ENCODE results near the gene FAM20C. TPM values are rescaled to one million over a fixed set of nuclear protein-coding genes. Genes with fewer than 3 reads are reported as not detected.

Gene FAM20C
- total and polyA plus RNA-seq, 7 experiments from 2014 or later = 0.22 to 27.0 (median 4.6) TPM; not detected in 2

- Mint-ChIP-seq H3K36me3 (no peaks in the 10 kb centered on the region), H3K27me3 (peaks cover 2 to 36% (median 24%) of the 10 kb centered on the region in 5 donors), H3K9me3 (peaks cover 0 to 5% (median 0%) of the 10 kb centered on the region in 11 donors), H3K4me1 (no peaks in the 10 kb centered on the region), H3K4me3 (no peak overlapping the region), H3K27ac (no peak overlapping the region)
- no peaks in the 10 kb centered on the region for H3K27me3 ChIP-seq (ENCODE audit: control insufficient read depth in 2 of 2, insufficient read depth in 2 of 2, low read length in 2 of 2)
- no peaks in the 10 kb centered on the region for H3K9me3 ChIP-seq (ENCODE audit: control insufficient read depth in 2 of 3, low read length in 3 of 3)
- no peaks in the 10 kb centered on the region for H3K4me1 ChIP-seq (ENCODE audit: control insufficient read depth in 2 of 2, insufficient read depth in 2 of 2, low read length in 2 of 2)
- DNase-seq (no peak), ATAC-seq (no peak)
- POLR2A ChIA-PET = no interaction called here
- intact Hi-C loops (cut with micrococcal nuclease) = no loop called here
- H3K4me3 ChIP-seq (ENCODE audit: low read length) = no peak overlapping the region
- H3K27ac ChIP-seq (ENCODE audit: low read depth, low read length) = no peak overlapping the region
- no peaks in the 10 kb centered on the region for H3K36me3 ChIP-seq (ENCODE audit: control insufficient read depth in 2 of 3, insufficient read depth in 3 of 3, low read length in 3 of 3)
- CTCF ChIA-PET = no interaction called here
These were observed 90.2 kb downstream of the FAM20C start for GRCh38 chr7:282621-283020.

DNA sequence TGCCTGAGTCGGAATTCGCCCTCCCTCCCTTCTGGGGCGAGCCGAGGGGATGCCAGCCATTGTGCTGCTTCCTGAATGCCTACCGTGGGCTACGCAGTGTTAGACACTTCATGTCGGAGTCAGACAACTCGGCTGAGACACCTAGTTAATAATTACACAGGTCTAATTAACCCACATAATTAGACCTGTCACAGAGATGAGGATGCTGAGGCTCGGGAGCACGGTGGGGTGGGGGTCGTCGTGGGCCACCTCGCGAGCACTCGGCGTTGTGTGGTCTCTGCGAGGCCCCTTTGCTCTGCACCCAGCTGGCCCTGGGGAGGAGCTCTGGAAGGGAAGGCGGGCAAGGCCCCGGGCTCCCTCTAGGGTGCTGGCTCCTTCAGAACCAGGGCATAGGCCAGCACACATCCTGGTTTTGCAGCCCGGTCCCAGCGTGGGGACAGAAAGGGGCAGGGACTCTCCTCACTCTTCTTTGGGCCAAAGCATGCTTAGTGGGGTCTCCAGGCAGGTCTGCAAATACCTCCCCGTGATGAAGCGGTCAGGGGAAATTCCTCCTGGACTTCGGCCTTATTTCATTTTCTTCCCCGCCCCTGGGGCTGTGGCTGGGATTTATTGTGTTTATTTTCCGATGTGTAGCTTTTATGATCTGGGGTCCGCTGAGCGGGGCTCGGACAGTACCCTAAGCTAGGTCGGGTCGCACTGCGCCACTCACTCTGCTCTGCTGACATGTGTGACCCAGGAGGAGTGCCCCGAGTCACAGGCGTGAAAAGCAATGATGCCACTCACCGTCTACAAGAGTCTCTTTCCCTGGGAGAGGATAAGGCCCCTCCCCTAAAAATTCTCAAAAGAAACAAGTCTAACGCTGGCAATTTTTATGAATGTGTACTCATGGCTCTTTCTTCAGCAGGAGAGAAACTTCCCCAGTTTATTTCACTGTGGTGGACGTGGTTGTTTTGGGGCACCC, 92.7 kb downstream of the FAM20C start:
- intact Hi-C loops (cut with micrococcal nuclease) = no loop called here
- ChIA-PET CTCF (no interaction called here), POLR2A (no interaction called here)
- DNase-seq (no peak), ATAC-seq (no peak)
- no peak overlapping the region for H3K27ac Mint-ChIP-seq
- H3K9me3 Mint-ChIP-seq = peaks cover 0 to 4% (median 0%) of the 10 kb centered on the region in 11 donors
- no peak overlapping the region for H3K27ac ChIP-seq (ENCODE audit: low read depth, low read length)
- H3K4me1 ChIP-seq (ENCODE audit: control insufficient read depth in 2 of 2, insufficient read depth in 2 of 2, low read length in 2 of 2) = no peaks in the 10 kb centered on the region
- H3K4me3 Mint-ChIP-seq = no peak overlapping the region
- H3K36me3 Mint-ChIP-seq = no peaks in the 10 kb centered on the region
- H3K4me3 ChIP-seq (ENCODE audit: low read length) = no peak overlapping the region
- no peaks in the 10 kb centered on the region for H3K27me3 ChIP-seq (ENCODE audit: control insufficient read depth in 2 of 2, insufficient read depth in 2 of 2, low read length in 2 of 2)
- H3K27me3 Mint-ChIP-seq = peaks cover 9 to 44% (median 36%) of the 10 kb centered on the region in 5 donors
- no peaks in the 10 kb centered on the region for H3K9me3 ChIP-seq (ENCODE audit: control insufficient read depth in 2 of 3, low read length in 3 of 3)
- H3K36me3 ChIP-seq (ENCODE audit: control insufficient read depth in 2 of 3, insufficient read depth in 3 of 3, low read length in 3 of 3) = no peaks in the 10 kb centered on the region
- no peaks in the 10 kb centered on the region for H3K4me1 Mint-ChIP-seq

DNA sequence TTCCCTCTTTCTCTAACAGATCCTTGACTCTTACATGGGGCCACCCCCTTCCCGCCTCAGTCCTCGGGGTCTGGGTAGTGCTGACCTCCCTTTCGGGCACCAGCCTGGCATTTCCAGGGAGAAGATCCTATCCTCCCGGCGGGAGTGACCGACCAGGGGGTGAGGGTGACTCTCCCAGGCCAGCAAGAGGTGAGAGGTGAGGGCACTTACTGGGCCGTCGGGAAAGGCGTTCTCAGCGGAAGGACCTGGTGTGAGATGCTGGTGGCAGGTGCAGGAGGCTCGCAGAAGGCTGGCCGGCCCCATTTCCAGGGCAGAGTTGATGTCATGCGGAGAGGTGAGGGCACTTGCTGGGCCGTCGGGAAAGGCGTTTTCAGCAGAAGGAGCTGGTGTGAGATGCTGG, 93.4 kb downstream of the FAM20C start:
- Histone ChIP-seq H3K36me3 (ENCODE audit: control insufficient read depth in 2 of 3, insufficient read depth in 3 of 3, low read length in 3 of 3) (no peaks in the 10 kb centered on the region), H3K4me3 (ENCODE audit: low read length) (no peak overlapping the region), H3K27ac (ENCODE audit: low read depth, low read length) (no peak overlapping the region), H3K9me3 (ENCODE audit: control insufficient read depth in 2 of 3, low read length in 3 of 3) (no peaks in the 10 kb centered on the region), H3K4me1 (ENCODE audit: control insufficient read depth in 2 of 2, insufficient read depth in 2 of 2, low read length in 2 of 2) (no peaks in the 10 kb centered on the region), H3K27me3 (ENCODE audit: control insufficient read depth in 2 of 2, insufficient read depth in 2 of 2, low read length in 2 of 2) (no peaks in the 10 kb centered on the region)
- intact Hi-C loops (cut with micrococcal nuclease) = no loop called here
- peak in 1 of 9 donors; percentile 2 for DNase-seq
- Mint-ChIP-seq H3K27ac (no peak overlapping the region), H3K27me3 (peaks cover 12 to 40% (median 32%) of the 10 kb centered on the region in 5 donors), H3K36me3 (no peaks in the 10 kb centered on the region), H3K4me1 (no peaks in the 10 kb centered on the region), H3K9me3 (peaks cover 0 to 4% (median 0%) of the 10 kb centered on the region in 11 donors), H3K4me3 (no peak overlapping the region)
- ATAC-seq = no peak
- CTCF ChIA-PET = no interaction called here
- POLR2A ChIA-PET = no interaction called here

GRCh38 chr7:286266-286665, 93.9 kb downstream of the FAM20C start:
- ATAC-seq = no peak
- Histone ChIP-seq H3K9me3 (ENCODE audit: control insufficient read depth in 2 of 3, low read length in 3 of 3) (no peaks in the 10 kb centered on the region), H3K4me1 (ENCODE audit: control insufficient read depth in 2 of 2, insufficient read depth in 2 of 2, low read length in 2 of 2) (no peaks in the 10 kb centered on the region), H3K36me3 (ENCODE audit: control insufficient read depth in 2 of 3, insufficient read depth in 3 of 3, low read length in 3 of 3) (no peaks in the 10 kb centered on the region), H3K4me3 (ENCODE audit: low read length) (no peak overlapping the region), H3K27me3 (ENCODE audit: control insufficient read depth in 2 of 2, insufficient read depth in 2 of 2, low read length in 2 of 2) (no peaks in the 10 kb centered on the region), H3K27ac (ENCODE audit: low read depth, low read length) (no peak overlapping the region)
- H3K4me1 Mint-ChIP-seq = no peaks in the 10 kb centered on the region
- H3K9me3 Mint-ChIP-seq = peaks cover 0 to 2% (median 0%) of the 10 kb centered on the region in 11 donors
- H3K4me3 Mint-ChIP-seq = no peak overlapping the region
- peak in 1 of 9 donors; percentile 8 for DNase-seq
- ChIA-PET CTCF (no interaction called here), POLR2A (no interaction called here)
- intact Hi-C loops (cut with micrococcal nuclease) = no loop called here
- H3K27ac Mint-ChIP-seq = no peak overlapping the region
- no peaks in the 10 kb centered on the region for H3K36me3 Mint-ChIP-seq
- peaks cover 13 to 39% (median 27%) of the 10 kb centered on the region in 5 donors for H3K27me3 Mint-ChIP-seq

DNA sequence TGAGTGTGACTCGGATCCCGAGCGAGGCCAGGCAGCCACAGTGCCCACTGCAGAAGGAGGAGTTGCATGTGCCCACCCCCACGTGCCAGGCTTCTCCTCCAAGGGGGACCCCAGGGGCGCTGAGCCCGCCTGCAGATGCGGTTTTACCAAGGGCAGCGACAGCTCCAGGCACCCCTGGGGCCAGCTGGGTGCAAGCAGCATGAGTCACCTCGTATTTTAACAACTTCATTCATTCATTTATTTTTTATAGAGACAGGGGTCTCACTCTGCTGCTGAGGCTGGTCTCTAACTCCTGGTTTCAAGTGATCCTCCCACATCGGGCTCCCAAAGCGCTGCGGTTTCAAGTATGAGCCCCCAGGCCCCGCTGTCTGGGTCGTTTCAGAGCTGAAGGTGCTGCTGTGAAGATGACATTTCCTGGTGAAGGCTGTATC, 96.3 kb downstream of the FAM20C start:
- Mint-ChIP-seq H3K27ac (no peak overlapping the region), H3K27me3 (peaks cover 32 to 61% (median 36%) of the 10 kb centered on the region in 5 donors), H3K9me3 (no peaks in the 10 kb centered on the region), H3K4me1 (no peaks in the 10 kb centered on the region), H3K36me3 (no peaks in the 10 kb centered on the region), H3K4me3 (peak overlapping the region in 1 of 10 donors; percentile 7)
- intact Hi-C loops (cut with micrococcal nuclease) = no loop called here
- Histone ChIP-seq H3K27me3 (ENCODE audit: control insufficient read depth in 2 of 2, insufficient read depth in 2 of 2, low read length in 2 of 2) (peaks cover 0 to 3% of the 10 kb centered on the region in 2 donors), H3K27ac (ENCODE audit: low read depth, low read length) (no peak overlapping the region), H3K4me3 (ENCODE audit: low read length) (no peak overlapping the region), H3K4me1 (ENCODE audit: control insufficient read depth in 2 of 2, insufficient read depth in 2 of 2, low read length in 2 of 2) (no peaks in the 10 kb centered on the region), H3K9me3 (ENCODE audit: control insufficient read depth in 2 of 3, low read length in 3 of 3) (no peaks in the 10 kb centered on the region), H3K36me3 (ENCODE audit: control insufficient read depth in 2 of 3, insufficient read depth in 3 of 3, low read length in 3 of 3) (no peaks in the 10 kb centered on the region)
- ChIA-PET POLR2A (no interaction called here), CTCF (no interaction called here)
- ATAC-seq (no peak), DNase-seq (no peak)

DNA sequence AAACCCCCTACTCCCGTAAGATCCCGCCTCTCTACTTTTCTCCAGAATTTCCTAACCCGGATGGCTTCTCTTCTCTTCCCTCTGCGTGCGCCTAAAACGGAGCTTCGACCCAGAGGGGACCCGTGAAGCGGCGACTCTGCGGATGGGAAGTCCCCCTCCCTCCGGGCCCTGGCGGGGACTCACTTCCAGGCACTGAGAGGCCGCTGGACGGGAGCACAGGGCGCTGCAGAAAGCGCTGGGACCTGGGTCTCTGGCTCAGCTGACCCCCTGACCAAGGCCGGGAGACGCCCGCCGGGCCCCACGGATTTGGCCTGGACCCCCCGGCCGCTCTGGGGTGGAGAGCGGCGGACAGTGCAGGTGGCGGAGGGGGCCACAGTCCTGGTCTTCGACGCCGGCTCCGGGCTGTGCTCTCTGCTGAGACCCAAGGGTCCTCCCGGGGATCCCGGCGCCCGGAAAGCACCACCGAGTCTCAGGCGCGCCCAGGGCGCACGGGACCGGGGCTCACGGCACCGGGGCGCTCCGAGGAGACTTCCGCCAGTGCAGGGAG, 96.9 kb downstream of the FAM20C start:
- H3K4me3 Mint-ChIP-seq = peak overlapping the region in 1 of 10 donors; percentile 7
- CTCF ChIA-PET = no interaction called here
- Histone ChIP-seq H3K9me3 (ENCODE audit: control insufficient read depth in 2 of 3, low read length in 3 of 3) (no peaks in the 10 kb centered on the region), H3K4me3 (ENCODE audit: low read length) (no peak overlapping the region), H3K27me3 (ENCODE audit: control insufficient read depth in 2 of 2, insufficient read depth in 2 of 2, low read length in 2 of 2) (peaks cover 0 to 3% of the 10 kb centered on the region in 2 donors), H3K27ac (ENCODE audit: low read depth, low read length) (no peak overlapping the region), H3K4me1 (ENCODE audit: control insufficient read depth in 2 of 2, insufficient read depth in 2 of 2, low read length in 2 of 2) (no peaks in the 10 kb centered on the region), H3K36me3 (ENCODE audit: control insufficient read depth in 2 of 3, insufficient read depth in 3 of 3, low read length in 3 of 3) (no peaks in the 10 kb centered on the region)
- H3K27ac Mint-ChIP-seq = no peak overlapping the region
- peaks cover 32 to 62% (median 36%) of the 10 kb centered on the region in 5 donors for H3K27me3 Mint-ChIP-seq
- POLR2A ChIA-PET = no interaction called here
- ATAC-seq (no peak), DNase-seq (peak in 1 of 9 donors; percentile 3)
- intact Hi-C loops (cut with micrococcal nuclease) = no loop called here
- H3K4me1 Mint-ChIP-seq = no peaks in the 10 kb centered on the region
- H3K36me3 Mint-ChIP-seq = no peaks in the 10 kb centered on the region
- H3K9me3 Mint-ChIP-seq = no peaks in the 10 kb centered on the region
